Testis (tissue), 3 donors: ENCODE measurements around the gene DLG1. TPM values are rescaled to one million over a fixed set of nuclear protein-coding genes. Genes with fewer than 3 reads are reported as not detected.

Experiments
- DNase-seq: peaks from one replicate; pipeline ENCODE4 v3.0.0-alpha.2; 2019
- H3K27ac ChIP-seq, 2 donors: fragments of 200-600 bp; sonication (generic); one replicate each; pipeline ENCODE4 v1.5.1; 2019
- H3K27me3 ChIP-seq: fragments of 200-600 bp; sonication (generic); one replicate; pipeline ENCODE4 v1.5.1; 2019
- H3K36me3 ChIP-seq: fragments of 200-600 bp; sonication (generic); one replicate; pipeline ENCODE4 v1.5.1; 2017; ENCODE audit warnings: low read depth; ENCODE audit errors: missing control alignments
- H3K4me1 ChIP-seq: fragments of 200-600 bp; sonication (generic); one replicate; pipeline ENCODE4 v1.5.1; 2019
- H3K4me3 ChIP-seq, 2 donors: fragments of 200-600 bp; sonication (generic); one replicate each; pipeline ENCODE4 v1.5.1; 2017 to 2019
- H3K9me3 ChIP-seq: fragments of 200-600 bp; sonication (generic); one replicate; pipeline ENCODE4 v1.5.1; 2017
- CTCF ChIP-seq, 3 experiments: fragments of 450-650 bp in 2 of 3; fragments of 200-600 bp in 1 of 3; sonication (generic) in 1 of 3; IDR thresholded peaks; one replicate each; pipeline ENCODE4 v1.5.1; 2016 to 2019; ENCODE audit warnings: antibody characterized with exemption in 3 of 3, mild to moderate bottlenecking in 2 of 3, moderate library complexity in 1 of 3
- POLR2A ChIP-seq: fragments of 450-650 bp; IDR thresholded peaks from one replicate; pipeline ENCODE4 v1.6.1; 2017; ENCODE audit warnings: antibody characterized with exemption, mild to moderate bottlenecking, moderate library complexity
- WGBS, 2 donors: methylation state at CpG; one replicate each; pipeline ENCODE4 v1.1.5; 2018; 5-methylcytosine and 5-hydroxymethylcytosine counted together
- intact Hi-C: fragments of 100-400 bp; cut with DNase I; formaldehyde crosslinking; loops from one replicate; pipeline ENCODE4 v1.15.1; 2023; ENCODE audit warnings: low total_unique reads
- polyA plus RNA-seq: library from polyadenylated mRNA; stranded (reverse); fragments of 350-450 nt; fragmentation: Illumina TruSeq; extraction: RNeasy Lipid Tissue Mini Kit (QIAGEN cat#74804); gene quantifications from one replicate; pipeline ENCODE4 v1.2.3, GENCODE V29; 2014; ENCODE audit warnings: low read depth, low replicate concordance; ENCODE audit not compliant: insufficient read depth
- total RNA-seq, 2 donors: library from RNA; depleted of rRNA; stranded (reverse); fragments of >200 nt; gene quantifications; one replicate each; pipeline ENCODE4 v1.2.3, GENCODE V29; 2016

Gene DLG1
- total and polyA plus RNA-seq, 3 donors from 2014 or later = 37.4 to 99.4 (median 99.3) TPM

- no peak for DNase-seq
- H3K4me3 ChIP-seq = no peak overlapping the region
- no peak overlapping the region for H3K27ac ChIP-seq
- no peaks in the 10 kb centered on the region for H3K9me3 ChIP-seq
- 91 to 98% methylated on average over 1 of the region's 1 CpG for WGBS, 2 donors
- TF ChIP-seq POLR2A = no peak
- no peak for TF ChIP-seq CTCF (IDR thresholded peaks at IDR 0.05)
- H3K4me1 ChIP-seq = no peaks in the 10 kb centered on the region
- H3K27me3 ChIP-seq = no peaks in the 10 kb centered on the region
- H3K36me3 ChIP-seq = no peaks in the 10 kb centered on the region
- intact Hi-C loops = no loop called here
Observed at GRCh38 chr3:197169028-197169427, 129.4 kb downstream of the DLG1 start.

- TF ChIP-seq CTCF (IDR thresholded peaks at IDR 0.05) (no peak), POLR2A (no peak)
Observed at GRCh38 chr3:197168606-197169005, 129.8 kb downstream of the DLG1 start.

GRCh38 chr3:197168063-197168462 lies 130.3 kb downstream of the DLG1 start:
- H3K9me3 ChIP-seq = no peaks in the 10 kb centered on the region
- no peak overlapping the region for H3K4me3 ChIP-seq
- H3K27ac ChIP-seq = no peak overlapping the region
- 63 to 79% methylated on average over 4 of the region's 4 CpGs for WGBS, 2 donors
- H3K36me3 ChIP-seq = no peaks in the 10 kb centered on the region
- no peaks in the 10 kb centered on the region for H3K4me1 ChIP-seq
- no peaks in the 10 kb centered on the region for H3K27me3 ChIP-seq
- DNase-seq = no peak
- TF ChIP-seq POLR2A (no peak), CTCF (IDR thresholded peaks at IDR 0.05) (no peak)
- intact Hi-C loops = no loop called here

More at GRCh38 chr3:197168606-197169005, 129.8 kb downstream of the DLG1 start:
- Histone ChIP-seq H3K9me3 (no peaks in the 10 kb centered on the region), H3K4me1 (no peaks in the 10 kb centered on the region), H3K36me3 (no peaks in the 10 kb centered on the region), H3K27ac (no peak overlapping the region), H3K4me3 (no peak overlapping the region), H3K27me3 (no peaks in the 10 kb centered on the region)
- intact Hi-C loops = no loop called here
- DNase-seq = no peak
- WGBS, 2 donors = 48 to 67% methylated on average over 2 of the region's 2 CpGs

GRCh38 chr3:197167549-197167948 lies 130.9 kb downstream of the DLG1 start:
- Histone ChIP-seq H3K9me3 (no peaks in the 10 kb centered on the region), H3K4me3 (no peak overlapping the region), H3K27ac (no peak overlapping the region), H3K27me3 (no peaks in the 10 kb centered on the region), H3K4me1 (no peaks in the 10 kb centered on the region), H3K36me3 (no peaks in the 10 kb centered on the region)
- WGBS, 2 donors = 64 to 66% methylated on average over 2 of the region's 2 CpGs
- intact Hi-C loops = no loop called here
- DNase-seq = no peak
- TF ChIP-seq POLR2A (no peak), CTCF (IDR thresholded peaks at IDR 0.05) (no peak)

- intact Hi-C loops = no loop called here
- TF ChIP-seq POLR2A = no peak
- TF ChIP-seq CTCF (IDR thresholded peaks at IDR 0.05) = no peak
- Histone ChIP-seq H3K27ac (no peak overlapping the region), H3K9me3 (no peaks in the 10 kb centered on the region), H3K36me3 (no peaks in the 10 kb centered on the region), H3K4me1 (no peaks in the 10 kb centered on the region), H3K27me3 (no peaks in the 10 kb centered on the region), H3K4me3 (no peak overlapping the region)
- no peak for DNase-seq
- WGBS, 2 donors = 95 to 96% methylated on average over 6 of the region's 6 CpGs
Observed at GRCh38 chr3:197165890-197166289, 132.5 kb downstream of the DLG1 start.
